Measurements from ENCODE around the gene ASS1.

The ASS1 gene

DNA sequence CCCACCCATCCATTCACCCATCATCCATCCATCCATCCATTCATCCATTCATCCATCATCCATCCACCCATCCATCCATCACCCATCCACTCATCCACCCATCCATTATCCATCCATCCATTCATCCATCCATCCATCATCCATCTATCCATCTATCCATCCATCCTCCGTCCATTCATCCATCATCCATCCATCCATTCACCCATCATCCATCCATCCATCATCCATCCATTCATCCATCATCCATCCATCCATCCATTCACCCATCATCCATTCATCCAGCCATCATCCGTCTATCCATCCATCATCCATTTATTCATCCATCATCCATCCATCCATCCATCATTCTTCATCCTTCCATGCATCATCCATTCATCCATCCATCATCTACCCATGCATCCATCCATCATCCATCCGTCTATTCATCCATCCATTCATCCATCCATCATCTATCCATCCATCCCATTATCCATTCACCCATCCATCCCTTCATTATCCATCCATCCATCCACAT lies 10.1 kb downstream of the ASS1 start:
- DNase-seq (ENCODE audit: low spot score) = no peak

DNA sequence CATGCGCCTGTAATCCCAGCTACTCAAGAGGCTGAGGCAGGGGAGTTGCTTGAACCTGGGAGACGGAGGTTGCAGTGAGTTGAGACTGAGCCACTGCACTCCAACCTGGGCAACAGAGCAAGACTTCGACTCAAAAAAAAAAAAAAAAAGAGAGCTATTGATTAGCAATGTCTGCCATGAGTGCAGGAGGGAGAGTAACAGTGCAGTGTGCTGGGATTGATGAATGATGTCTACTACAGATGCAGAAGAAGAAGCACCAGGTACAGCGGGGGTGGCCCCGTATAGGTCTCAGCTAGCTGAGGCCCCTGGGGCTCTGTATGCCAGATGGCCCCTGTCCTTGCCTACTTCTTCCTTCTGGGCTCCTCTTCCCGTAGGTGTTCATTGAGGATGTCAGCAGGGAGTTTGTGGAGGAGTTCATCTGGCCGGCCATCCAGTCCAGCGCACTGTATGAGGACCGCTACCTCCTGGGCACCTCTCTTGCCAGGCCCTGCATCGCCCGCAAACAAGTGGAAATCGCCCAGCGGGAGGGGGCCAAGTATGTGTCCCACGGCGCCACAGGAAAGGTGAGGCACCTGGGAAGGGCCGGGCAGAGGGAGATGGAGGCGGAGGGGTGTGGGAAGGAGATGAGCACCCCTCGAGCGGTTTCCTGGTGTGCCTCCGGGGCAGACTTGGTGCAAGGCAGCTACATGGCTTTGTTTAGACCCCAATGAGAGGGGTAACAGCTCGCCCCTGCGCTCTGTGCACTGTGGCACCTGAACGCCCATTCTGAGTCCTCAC lies 13.5 kb downstream of the ASS1 start:
- no peak for DNase-seq (ENCODE audit: low spot score)

- DNase-seq (ENCODE audit: low spot score) = no peak
These were observed 14.0 kb downstream of the ASS1 start for GRCh38 chr9:130458804-130459067.

GRCh38 chr9:130459151-130459550 lies 14.4 kb downstream of the ASS1 start:
- DNase-seq (ENCODE audit: low spot score) = no peak

- no peak for DNase-seq (ENCODE audit: low spot score)
These were observed 15.3 kb downstream of the ASS1 start for GRCh38 chr9:130459941-130460669.

GRCh38 chr9:130461218-130461630 lies 16.5 kb downstream of the ASS1 start:
- peak; percentile 66 for DNase-seq (ENCODE audit: low spot score)

DNA sequence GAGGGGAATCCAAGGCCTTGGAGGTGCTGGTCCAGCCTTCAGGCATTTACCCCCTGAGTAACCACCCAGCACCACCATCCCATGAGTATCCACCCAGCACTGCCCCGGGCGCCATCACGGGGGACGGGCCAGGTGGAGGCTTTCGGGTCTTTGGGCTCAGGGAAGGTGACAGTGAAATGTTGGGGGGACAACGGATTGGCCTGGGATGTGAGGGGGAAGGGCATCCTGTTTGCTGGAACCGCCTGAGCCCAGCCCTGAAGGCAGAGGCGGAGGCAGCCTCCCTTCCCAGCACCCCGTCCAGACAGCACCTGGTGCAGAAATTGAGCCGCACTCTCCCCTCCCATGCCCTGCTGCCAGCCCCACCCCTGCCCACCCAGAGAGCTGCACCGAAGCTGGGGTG lies 17.0 kb downstream of the ASS1 start:
- DNase-seq (ENCODE audit: low spot score) = no peak

- no peak for DNase-seq (ENCODE audit: low spot score)
These were observed 18.2 kb downstream of the ASS1 start for GRCh38 chr9:130462685-130463540.

GRCh38 chr9:130463763-130464745 lies 19.3 kb downstream of the ASS1 start:
- no peak for DNase-seq (ENCODE audit: low spot score)

GRCh38 chr9:130465383-130466096 lies 20.8 kb downstream of the ASS1 start:
- DNase-seq (ENCODE audit: low spot score) = no peak

DNA sequence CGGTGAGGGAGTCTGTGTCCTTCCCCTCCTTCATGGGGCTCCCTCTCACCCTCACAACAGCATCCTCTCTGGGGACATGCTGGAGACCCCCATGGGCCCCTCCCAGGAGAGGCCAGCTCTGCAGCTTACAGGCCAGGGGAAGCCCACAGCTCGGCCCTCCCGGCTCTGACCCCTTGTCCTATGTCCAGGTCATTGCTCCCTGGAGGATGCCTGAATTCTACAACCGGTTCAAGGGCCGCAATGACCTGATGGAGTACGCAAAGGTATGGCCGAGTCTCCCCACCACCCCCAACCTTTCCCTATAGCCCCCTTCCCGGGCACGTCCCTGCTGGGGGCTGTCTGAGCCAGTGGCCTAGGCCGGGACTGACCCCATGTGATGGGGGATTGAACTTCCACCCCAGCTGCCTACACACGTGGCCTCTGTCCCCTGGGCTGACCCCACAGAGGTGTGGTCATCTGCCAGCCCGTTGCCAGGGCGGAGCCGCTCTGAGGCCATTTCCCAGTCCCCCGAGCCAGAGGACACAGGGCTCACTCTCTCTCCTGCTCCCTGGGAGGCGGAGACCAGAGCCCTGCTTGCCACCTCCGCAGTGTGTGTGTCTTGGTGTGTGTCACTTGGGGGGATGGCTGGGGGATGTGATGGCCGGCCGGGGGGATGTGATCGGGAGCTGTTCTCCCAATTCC lies 21.9 kb downstream of the ASS1 start:
- DNase-seq (ENCODE audit: low spot score) = no peak

DNA sequence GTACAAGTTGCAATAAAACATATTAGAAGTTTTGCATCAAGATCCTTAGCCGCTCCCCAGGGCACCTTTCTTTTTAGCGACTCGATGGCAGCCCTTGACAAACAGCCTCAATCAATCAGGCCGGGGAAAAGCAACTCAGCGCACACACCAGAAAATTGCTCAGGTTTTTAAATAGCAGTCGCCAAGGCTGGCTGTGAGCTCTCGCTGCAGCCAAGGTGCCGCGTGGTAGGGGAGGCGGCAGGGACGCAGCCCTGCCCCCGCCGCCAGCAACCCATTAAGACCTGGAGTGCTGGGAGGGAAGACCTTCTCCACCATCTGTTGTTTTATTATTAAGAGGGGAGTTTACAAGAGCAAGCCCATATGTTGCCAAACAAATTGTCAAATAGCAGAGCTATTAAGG lies 22.6 kb downstream of the ASS1 start:
- DNase-seq (ENCODE audit: low spot score) = no peak

DNA sequence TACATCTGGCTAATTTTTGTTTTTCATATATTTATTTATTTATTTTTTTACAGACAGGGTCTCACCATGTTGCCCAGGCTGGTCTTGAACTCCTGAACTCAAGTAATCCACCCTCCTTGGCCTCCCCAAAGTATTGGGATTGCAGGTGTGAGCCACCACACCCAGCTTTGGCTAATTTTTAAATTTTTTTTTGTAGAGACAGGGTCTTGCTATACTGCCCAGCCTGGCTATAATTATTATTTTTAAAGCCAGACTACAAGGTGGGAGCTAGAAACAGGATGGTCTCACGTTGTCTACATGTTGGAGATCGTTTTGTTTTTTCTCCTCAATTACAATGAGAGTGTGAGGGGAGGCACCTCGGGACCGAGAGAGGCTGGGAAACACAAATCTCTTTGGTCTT lies 23.8 kb downstream of the ASS1 start:
- DNase-seq (ENCODE audit: low spot score) = no peak

- DNase-seq (ENCODE audit: low spot score) = no peak
These were observed 25.5 kb downstream of the ASS1 start for GRCh38 chr9:130470269-130470668.

DNA sequence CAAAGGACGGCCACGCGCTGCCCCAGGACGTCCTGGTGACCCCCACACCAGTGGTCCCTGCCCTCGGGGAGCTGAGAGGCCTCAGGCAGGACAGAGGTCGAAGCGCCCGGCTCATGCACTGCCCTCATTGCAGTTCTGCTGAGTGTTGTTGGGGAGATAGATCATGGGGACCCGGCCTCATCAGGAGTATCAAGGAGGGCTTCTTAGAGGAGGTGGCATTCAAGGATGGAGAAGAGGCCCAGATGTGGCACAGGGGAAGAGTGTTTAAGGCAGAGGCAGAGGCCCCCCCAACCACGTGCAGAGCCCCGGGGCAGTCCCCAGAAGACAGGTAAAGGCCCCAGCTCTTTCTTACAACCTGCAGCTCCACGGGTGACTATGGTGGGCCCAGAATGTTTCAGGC lies 26.2 kb downstream of the ASS1 start:
- no peak for DNase-seq (ENCODE audit: low spot score)

GRCh38 chr9:130471411-130472183 lies 26.8 kb downstream of the ASS1 start:
- no peak for DNase-seq (ENCODE audit: low spot score)

DNA sequence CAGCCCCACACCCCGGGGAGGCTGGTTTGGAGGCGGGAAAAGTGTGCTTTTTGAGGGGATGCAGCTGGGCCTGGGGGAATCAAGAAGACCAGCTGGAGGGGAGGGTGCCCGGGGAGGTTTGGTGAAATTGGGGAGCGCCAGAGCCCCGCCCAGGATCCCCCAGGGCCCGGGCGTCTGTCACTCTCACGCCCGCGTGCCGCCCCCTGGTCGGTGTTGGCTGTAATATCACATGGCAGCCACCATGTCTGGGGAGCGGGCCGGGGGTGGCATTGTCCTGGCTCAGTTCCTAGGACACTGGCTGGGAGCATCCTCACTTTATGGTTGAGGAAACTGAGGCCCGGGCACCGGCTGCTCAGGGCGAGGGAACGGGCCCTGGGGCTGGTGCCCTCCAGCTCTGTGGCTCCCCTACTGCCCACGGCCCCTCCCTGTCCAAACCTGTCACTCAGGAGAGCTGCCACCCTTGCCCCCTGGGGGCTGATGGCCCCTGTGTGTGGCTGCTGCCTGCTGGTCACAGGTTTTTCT lies 27.5 kb downstream of the ASS1 start:
- DNase-seq (ENCODE audit: low spot score) = no peak

DNA sequence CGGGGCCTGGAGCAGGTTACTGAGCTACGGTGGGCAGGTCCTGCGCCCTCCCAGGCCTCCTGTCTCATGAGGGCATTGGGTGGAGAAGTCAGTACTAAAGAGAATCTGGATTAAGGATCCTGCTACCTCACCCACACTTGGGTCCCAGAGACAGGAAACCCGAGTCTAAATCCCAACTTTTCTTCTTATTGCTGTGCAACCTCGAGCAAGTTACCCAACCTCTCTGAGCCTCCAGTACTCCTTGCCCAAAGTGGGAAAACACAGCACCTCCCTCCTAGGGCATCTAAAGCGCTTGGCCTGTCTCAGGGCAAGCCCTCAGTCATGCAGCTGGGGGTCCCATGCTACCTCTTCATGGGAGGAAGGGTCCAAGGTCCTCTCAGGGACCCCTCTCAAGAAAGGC lies 28.2 kb downstream of the ASS1 start:
- no peak for DNase-seq (ENCODE audit: low spot score)

DNA sequence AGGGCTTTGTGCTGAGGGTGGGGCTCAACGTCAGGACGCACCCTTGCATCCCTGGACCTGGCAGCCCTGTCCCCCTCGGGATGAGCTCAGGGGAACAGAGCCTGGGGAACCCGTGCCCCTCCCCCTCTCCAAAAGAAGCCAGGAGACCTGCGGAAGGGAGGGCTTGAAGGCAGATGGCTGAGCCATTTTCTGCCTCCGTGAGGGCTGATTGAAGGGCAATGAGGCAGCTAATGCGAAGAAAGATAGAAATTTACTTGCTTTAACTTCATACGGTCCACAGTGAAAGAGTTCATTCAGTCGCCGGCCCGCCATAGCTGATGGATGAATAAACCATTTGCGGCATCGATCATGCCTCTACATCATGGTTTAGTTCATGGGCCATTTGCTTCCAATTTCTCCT lies 28.8 kb downstream of the ASS1 start:
- no peak for DNase-seq (ENCODE audit: low spot score)
